T-helper 2 cell (primary cell): ENCODE measurements around the gene NFS1.

Experiments
- DNase-seq, 5 experiments: peaks; one replicate each; pipeline versions ENCODE4 v3.0.0 to v3.0.0-alpha.2; 2012 to 2022
- total RNA-seq, 2 donors: gene quantifications; one replicate each; lab custom pipeline; 2026; lab: John Stamatoyannopoulos, UW

The NFS1 gene
- 9.7 to 15.2 reads per million in 2 donors for total RNA-seq

DNA sequence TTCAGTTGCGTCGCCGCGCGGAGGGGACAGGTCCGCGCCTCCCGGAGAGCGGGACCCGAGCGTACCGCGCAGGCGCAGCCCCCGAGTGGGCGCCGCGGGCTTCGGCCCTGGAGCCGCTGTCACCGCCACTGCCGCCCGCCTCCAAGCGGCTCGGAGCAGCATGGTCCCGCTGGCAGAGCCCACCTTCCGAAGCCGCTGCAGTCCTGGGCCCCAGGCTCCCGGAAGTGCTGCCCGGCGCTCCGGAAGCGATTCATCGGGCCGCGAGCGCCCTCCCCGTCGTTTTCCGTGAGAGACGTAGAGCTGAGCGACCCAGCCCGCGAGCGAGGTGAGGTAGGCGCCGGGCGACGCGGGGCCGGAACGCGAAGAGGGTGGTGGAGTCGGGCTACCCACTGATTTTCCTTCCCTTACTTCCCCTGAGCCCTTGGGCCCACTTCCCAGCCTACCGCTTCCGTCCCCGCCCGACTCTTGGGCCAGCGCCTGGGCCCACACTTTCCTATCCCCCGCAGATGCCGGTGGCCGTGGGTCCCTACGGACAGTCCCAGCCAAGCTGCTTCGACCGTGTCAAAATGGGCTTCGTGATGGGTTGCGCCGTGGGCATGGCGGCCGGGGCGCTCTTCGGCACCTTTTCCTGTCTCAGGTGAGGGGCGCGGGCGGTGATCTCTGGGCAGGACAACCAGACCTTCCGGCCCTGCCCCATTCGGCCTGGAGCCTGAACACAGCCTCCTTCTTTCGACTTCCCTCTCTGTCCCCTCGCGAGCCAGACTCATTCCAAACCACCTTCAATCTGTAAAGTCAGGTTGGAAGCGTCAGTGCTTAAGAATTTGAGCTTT is at the start of gene NFS1, which contains the start of gene ROMO1:
Gene NFS1, minus strand, starts transcription at position 226 of the 830 bp plus-strand sequence. Its CDS starts 64 bp downstream, at position 162.
Gene ROMO1, plus strand, starts transcription at position 279 of the 830 bp plus-strand sequence. Its CDS starts 228 bp downstream, at position 507.
- DNase-seq: peak; percentile 77 to 91 (median 82)

DNA sequence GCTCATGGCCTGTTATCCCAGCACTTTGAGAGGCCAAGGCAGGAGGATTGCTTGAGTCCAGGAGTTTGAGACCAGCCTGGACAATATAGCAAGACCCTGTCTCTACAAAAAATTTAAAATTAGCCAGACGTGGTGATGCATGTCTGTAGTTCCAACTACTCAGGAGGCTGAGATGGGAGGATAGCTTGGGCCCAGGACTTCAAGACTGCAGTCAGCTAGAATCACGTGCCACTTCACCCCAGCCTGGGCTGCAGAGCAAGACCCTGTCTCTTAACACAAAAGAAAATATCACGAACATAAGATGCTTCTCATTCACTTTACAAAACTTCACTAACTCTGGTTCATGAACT is 45.3 kb upstream of the NFS1 start:
- DNase-seq: peak in 1 of 5 experiments; percentile 13

DNA sequence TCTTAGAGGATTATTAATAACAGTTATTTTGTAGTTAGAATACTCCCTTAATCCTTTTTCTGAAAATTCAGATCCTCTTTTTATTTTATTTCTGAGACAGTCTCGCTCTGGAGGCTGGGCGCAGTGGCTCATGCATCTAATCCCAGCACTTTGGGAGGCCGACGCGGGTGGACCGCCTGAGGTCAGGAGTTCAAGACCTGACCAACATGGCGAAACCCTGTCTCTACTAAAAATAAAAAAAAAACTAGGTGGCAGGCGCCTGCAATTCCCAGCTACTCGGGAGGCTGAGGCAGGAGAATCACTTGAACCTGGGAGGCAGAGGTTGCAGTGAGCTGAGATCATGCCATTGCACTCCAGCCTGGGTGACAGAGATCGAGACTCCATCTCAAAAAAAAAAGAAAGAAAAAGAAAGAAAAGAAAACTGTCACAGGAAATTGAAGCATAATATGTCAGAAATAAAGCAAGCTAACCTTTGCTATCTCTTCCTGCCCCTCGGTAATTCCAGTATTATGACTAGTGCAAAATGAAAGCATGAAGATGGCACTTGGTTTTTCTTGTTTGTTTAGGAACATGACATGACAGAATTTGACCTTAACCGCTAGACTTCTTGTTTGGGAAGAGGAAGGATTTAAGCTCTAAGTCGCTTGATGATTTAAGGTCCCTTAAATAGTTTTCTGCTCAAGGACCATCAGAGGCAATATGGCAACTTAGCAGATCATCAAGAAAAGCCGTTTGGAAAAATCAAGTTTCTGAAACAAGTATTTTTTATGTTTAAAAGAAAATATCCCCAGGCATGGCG is 44.7 kb upstream of the NFS1 start:
- DNase-seq: peak in 1 of 5 experiments; percentile 50

DNA sequence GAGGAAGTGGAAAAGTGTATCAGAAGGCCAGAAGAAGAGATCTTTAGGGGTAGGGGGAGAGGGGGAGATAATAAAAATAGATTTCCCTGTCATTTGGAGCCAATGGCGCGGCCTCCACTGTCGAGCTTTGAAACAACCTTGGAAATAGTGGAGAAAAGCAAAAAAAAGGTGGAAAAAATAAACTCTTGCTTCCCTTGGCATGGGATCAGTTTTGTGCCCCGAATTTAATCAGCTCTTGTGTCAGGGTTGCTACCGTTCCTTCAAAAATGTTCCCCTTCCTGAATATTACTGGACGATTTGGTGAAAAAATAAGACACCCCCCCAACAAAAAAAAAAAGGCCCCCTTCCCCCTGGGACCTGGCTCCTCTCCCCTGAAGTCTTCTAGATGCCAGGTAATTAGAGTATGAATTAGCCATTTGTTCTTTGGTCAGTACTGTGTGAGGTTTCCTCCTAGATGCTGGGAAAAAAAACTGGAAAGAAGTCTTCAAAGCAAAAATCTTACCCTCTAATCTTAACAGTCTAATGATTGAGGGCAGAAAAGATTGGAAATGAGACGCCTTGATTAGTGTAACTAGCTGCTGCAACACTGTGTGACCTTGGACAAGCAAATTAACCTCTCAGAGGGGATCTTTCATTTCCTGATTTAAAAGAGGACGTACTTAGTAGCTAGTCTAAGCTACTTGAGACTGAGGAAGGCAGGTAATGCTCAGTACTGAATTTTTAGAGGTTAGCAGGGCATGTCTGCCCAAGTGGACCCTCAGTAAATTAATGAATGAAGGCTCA is 43.8 kb upstream of the NFS1 start:
- peak in 1 of 5 experiments; percentile 80 for DNase-seq

DNA sequence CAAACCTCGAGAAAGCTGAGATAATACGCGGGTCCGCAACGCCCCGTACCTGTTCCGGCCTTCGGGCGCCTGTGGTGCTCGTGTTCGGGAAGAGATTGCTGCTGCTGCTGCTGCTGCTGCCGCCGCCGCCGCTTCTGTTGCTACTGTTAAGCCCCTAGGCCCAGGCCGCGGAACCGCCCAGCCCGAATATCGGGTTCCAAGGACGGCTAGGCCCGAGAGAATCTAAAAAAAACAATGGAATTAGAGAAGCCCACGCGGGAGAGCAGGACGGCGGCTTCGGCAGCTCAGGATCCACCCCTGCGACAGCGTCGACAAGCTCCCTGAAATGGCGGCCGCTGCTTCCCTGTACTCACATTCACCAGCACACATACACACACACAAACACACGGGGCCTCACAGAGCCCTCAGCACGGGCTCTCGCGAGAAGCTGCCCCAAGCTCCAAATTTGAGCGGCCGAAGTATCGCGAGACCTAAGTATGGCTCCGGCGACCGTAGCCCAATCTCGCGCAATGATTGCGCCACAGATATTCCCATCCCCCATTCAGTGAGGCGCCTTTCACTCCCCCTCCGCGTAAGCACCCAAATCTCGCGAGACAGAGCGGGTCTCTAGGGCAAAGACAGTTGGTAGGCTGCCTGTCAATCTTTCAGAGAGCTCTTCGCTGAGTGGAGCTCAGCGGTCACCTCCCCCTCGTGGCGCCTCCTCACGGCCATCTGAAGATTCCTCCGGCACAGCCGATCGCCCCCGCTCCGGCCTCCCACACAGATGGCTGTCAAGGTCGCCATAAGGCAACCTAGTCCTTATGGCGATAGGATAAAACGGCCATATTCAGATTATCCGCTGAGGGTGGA is 43.0 kb upstream of the NFS1 start, which contains the start of gene RBM39:
Gene RBM39, minus strand, starts transcription at position 369 of the 849 bp plus-strand sequence. CDS start 1,386 bp downstream, outside the sequence.
- DNase-seq: peak; percentile 91 to 100 (median 99)

DNA sequence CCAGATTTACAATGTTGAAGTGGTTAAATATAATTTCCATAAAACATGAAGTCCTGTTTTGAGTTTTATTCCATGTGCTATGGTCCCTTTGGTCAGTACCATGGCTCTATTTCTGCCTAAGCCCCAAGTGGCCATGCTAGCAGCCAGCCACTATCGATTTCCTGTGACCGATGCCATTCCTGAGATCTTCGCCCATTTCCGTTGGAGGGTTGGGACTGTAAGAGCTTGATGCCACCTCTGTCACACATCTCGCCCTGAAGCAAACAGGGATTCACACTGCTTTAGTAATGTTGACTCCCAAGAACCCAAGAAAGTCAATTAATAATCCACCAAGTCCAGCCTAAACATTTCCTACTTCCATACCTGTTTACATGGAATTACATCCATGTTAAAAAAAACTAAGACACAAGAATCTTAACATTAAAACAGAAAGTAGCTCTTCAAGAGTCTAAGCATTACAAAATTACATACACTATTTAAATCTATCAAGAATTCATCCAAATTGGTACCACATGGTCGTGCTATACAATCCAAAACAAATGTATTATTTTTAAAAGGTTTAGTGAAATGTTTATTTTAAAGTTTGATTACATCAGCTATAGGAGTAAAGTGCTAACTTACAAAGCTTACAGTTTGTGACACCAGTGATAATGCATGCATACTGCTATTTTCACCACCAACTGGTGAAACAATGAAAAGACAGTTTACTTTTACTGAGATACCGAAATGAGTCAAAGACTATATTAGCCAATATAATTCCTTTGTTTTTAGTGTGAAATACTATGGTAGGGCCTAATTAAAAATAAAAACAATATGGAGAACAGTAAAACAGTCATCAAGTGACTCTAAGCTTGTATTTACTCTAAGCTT is 40.4 kb upstream of the NFS1 start:
- peak in 1 of 5 experiments; percentile 71 for DNase-seq

DNA sequence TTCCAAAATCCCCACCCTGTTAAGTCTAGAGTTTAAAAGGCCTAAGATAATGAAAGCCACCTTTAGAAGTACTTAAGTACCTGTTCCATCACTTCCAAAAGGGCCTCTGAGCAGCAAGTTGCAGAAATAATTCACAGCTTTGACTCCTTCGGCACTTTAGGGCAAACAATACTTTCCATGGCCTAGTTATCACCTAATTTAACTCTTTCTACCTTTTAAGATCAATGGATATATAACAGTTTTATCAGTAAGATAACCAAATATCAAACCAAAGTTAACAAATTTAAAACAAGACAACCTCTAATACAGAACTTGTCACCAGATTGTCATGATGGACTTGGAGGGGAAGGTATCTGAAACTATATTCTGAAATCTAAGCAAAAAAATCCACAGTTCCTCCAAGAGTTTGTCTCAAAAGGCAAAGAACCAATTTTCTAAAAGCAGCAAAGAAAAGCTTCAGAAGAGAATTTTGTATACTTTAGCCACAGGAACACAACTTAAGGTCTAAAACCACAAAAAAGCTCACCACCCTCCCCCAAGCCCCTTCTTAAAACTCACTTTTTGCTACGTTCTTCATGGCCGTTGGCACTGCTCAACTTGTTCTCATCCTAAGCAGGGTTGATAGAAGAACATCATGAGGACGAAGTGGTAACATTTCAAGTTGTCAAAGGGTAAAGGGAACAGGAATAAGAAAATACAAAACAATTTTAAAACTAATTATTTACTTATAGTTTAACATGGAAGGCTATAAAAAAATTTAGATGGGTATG is 39.4 kb upstream of the NFS1 start:
- DNase-seq: no peak

DNA sequence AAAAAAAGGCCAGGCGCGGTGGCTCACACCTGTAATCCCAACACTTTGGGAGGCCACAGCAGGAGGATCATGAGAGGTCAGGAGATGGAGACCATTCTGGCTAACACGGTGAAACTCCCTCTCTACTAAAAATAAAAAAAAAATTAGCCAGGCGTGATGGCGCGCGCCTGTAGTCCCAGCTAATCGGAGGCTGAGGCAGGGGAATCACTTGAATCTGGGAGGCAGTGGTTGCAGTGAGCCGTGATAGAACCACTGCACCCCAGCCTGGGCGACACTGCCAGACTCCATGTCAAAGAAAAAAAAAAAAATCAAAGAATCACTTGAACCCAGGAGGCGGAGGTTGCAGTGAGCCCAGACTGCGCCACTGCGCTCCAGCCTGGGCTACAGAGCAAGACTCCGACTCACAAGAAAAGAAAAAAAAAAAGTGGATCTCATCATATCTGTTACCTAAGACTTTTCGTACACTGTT is 38.7 kb upstream of the NFS1 start:
- no peak for DNase-seq

DNA sequence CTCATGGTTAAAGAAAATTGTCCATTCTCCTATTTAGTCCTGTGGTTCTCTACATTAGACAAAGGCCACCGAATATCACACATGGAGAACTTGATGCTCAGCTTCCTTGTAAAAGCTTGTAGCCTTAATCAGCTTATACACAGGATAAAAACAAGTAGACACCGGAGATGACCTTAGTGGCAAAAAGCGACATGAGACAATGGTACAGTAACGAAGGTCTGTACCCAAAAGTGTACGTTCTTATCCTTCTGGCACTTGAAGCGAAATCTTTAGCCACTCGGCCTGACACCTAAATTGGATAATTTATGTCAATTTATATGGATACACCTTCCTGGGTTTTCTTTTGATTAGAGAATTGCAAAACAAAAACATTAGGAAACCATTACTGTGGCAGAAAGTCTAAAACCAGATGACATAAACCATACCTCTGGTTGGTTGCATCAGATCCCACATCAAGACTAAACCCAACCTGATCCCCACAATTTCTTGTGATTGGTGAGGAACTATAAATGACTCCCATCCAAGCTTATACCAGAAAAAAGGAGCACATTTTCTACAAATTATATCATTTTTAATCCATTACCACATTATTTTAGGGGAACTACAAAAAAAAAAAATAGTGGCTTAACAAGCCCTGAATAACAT is 36.8 kb upstream of the NFS1 start:
- no peak for DNase-seq

DNA sequence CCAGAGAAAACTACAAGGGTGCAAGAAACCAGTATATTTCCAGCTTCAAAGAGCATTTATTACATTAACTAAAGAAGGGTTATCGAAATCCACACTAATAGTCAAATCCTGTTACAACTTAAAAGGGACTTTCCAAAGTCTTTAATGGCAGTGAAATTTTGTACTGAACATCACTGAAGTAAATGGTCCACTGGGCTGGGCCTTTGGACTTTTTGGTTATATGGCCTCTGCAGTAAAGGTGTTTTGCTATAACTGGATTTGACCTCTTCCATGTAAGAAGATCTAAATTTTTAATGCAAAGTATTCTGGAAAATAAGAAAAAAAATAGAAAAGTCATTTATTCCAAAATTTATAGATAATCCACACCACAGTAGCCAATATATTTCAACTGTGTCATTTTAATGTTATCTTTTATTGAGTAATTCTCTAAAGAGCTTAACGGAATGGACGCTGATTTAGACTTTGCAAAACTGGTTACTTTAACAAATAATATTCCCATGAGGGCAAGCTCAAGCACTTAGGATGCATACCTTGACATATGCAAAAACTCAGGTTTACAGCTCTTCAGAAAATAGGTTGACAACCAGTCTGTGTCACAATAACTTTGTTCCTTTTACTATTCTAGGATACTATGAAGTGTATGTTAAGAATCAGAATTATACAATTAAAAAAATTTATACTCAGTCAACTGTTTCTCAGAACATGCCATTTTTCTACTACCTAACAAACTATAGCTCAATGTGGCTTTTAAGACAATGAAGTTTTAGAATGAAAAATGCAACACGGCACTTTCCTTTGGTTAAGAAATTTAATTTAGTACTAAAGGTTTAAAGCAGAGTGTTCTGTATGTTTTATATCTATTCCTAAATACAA is 35.9 kb upstream of the NFS1 start:
- no peak for DNase-seq

DNA sequence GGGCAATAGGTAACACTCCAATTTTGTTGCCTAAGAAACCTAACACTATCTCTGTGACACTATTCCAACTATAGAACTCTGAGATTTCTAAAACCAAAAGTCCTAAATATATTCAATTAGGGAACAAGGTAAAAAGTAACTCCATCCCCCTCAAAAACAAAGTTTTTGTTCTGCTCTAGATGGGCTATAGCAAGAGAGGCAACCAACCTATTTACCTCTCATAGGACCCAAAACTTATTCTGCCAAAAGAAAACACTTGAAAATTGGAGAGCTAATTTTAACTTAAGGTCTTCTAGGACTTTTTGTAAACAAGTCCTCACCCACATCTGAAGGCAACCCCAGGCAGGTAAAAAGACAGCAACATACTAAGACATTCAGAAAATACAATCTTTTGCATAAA is 35.2 kb upstream of the NFS1 start:
- DNase-seq: no peak

DNA sequence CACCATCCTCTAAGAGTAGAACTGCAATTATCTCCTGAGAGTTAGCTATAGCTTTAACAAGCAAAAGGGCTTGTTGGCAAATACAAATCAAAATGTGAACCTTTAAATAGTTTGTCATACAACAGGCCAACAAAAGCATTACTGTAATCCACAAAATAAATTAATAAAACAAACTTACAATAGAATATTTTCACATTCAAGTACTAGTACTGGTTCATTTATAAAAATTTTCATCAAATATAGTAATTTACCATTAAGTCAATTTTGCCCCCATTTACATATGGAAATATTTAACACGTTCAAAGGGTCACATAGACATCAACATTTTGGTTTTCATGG is 33.5 kb upstream of the NFS1 start:
- no peak for DNase-seq

DNA sequence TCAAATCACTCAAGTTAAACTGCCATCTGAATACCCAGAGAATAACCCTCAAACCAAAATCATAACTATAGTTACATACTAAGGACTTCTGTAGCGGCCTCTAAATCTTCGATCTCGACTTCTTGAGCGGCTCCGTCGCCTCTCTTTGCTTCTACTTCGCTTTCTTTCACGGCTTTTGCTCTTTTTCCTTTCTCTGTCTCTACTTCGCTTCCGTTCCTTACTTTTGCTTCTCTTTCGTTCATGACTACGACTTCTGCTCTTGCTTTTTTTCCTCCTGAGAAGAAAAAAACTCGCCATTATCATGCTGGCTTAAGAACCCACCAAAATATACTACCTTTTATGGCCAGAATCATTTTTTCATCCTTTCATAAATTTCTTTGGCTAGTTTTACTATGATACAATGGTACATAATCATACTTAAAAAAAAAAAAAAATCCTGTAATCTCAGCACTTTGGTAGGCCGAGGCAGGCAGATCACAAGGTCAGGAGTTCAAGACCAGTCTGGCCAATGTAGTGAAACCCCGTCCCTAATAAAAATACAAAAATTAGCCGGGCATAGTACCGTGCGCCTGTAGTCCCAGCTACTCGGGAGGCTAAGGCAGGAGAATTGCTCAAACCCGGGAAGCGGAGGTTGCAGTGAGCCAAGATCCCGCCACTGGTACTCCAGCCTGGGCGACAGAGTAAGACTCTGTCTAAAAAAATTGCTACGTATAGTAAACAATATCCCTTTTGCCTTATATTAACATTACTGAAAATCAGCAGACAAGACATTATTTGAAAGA is 32.9 kb upstream of the NFS1 start:
- no peak for DNase-seq

DNA sequence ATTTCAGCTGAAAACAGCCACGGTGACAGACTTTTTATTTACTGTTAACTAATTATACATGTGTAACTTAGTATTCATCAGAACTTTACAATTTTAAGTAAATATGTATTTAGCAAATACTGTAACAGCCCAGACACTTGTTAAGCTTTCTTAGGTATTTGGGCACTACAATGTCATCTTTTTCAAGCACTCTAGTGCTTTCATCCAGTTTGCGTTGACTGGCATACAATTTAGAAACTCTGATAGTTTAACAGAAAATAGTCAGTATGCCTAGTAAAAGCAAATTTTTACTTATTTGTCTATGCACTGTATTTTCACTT is 32.3 kb upstream of the NFS1 start:
- no peak for DNase-seq

DNA sequence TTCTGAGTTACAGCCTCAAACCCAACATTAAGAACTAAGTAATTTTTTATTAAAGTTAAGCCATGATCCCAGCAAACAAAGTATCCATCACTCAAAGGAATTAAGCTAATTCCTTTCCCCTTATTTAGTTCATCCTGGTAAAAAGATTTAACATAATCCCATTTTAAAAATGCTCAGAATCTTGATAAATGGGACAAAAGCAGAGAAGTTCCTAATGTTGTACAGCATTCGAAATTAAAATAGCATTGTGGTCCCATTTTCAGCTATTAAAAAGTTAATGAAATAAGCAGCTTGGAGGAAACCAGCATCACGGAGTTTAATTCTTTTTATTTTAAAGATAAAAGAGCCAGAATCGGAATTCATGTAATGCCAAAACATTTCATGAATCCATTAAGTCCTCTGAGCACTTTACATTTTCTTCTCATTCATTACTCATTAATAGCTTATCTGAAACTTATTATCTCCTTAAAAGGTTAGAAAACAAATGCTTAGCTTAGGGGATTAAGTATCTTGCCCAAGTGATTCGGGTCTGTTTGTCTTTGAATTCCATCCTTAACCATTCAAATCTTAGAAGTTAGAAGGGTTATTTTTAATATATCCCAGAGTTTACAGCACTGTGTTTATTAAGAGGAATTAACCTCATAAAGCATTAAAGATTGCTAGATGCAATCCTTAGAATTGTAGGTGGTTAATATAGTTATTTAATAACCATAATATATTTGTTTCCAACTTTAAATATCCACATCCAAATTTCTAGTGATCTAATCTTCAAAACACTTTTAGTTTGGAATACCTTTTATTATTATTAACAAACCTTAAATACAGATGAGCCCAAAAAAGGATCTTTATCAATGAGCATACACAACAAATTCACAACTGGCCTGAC is 31.7 kb upstream of the NFS1 start:
- no peak for DNase-seq

DNA sequence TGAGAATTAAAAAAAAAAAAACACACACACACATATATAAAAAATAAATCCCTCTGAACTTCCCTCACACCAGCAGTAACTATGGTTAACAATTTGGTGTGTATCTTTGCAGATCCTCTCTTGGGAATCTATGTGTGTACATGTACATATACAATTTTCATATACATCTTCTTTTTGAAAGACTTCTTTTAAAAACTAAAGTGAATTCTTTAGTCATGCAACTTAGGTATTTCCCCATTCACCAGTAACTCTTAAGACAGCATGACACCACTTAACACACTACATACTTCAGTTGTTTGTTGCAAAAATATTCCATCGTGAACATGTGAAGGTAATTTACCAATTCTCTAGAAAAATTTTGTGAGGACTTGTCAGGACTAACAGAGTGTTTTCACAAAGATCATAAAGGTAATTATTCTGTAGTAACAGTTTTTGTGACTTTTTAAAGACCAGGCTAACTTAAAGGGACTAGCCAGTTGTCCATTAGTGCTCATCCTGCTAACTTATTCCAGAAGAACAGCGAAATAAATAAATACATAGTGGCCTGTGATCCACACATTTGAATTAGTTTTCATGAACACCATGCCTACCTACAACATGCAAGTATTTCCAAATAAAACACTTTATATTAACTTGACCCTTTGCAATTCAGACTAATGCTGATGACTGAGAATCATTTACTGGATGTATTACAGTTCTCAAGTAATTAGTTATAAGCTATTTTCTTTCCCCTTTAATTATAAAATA is 30.9 kb upstream of the NFS1 start:
- DNase-seq: no peak
